H9 (cell line): ENCODE results near the gene MFGE8. TPM values are rescaled to one million over a fixed set of nuclear protein-coding genes. Genes with fewer than 3 reads are reported as not detected.

ENCODE experiments used
- DNase-seq: peaks from one replicate; pipeline ENCODE4 v3.0.0-alpha.2; 2017
- H2AFZ ChIP-seq: one replicate; pipeline ENCODE4 v1.6.1; 2013; ENCODE audit warnings: mild to moderate bottlenecking, low read length, control low read depth, moderate library complexity
- H2AK5ac ChIP-seq: 2 replicates; pipeline ENCODE4 v1.6.1; 2013; ENCODE audit warnings: low read length, control low read depth, mixed read lengths; ENCODE audit not compliant: insufficient read length
- H2BK120ac ChIP-seq: one replicate; pipeline ENCODE4 v1.6.1; 2013; ENCODE audit warnings: low read depth, mild to moderate bottlenecking, low read length, control low read depth, inconsistent platforms; ENCODE audit not compliant: poor library complexity, severe bottlenecking
- H2BK12ac ChIP-seq: 2 replicates; pipeline ENCODE4 v1.6.1; 2013; ENCODE audit warnings: low read length, control low read depth, mixed read lengths, low read depth; ENCODE audit not compliant: insufficient read length
- H2BK15ac ChIP-seq: 2 replicates; pipeline ENCODE4 v1.6.1; 2013; ENCODE audit warnings: low read depth, low read length, control low read depth
- H2BK20ac ChIP-seq: one replicate; pipeline ENCODE4 v1.6.1; 2013; ENCODE audit warnings: low read depth, mild to moderate bottlenecking, low read length, control low read depth, inconsistent platforms; ENCODE audit not compliant: poor library complexity, severe bottlenecking
- H2BK5ac ChIP-seq: 2 replicates; pipeline ENCODE4 v1.6.1; 2013; ENCODE audit warnings: low read length, control low read depth, mixed read lengths; ENCODE audit not compliant: insufficient read length
- H3K14ac ChIP-seq: 2 replicates; pipeline ENCODE4 v1.6.1; 2013; ENCODE audit warnings: low read length, control low read depth; ENCODE audit not compliant: insufficient read depth
- H3K18ac ChIP-seq: 2 replicates; pipeline ENCODE4 v1.6.1; 2013; ENCODE audit warnings: low read depth, mild to moderate bottlenecking, mixed read lengths, low read length, control low read depth; ENCODE audit not compliant: insufficient read length
- H3K23ac ChIP-seq: 2 replicates; pipeline ENCODE4 v1.6.1; 2013; ENCODE audit warnings: low read length, control low read depth, mixed read lengths, low read depth; ENCODE audit not compliant: insufficient read length
- H3K23me2 ChIP-seq: 2 replicates; pipeline ENCODE4 v1.6.1; 2013; ENCODE audit warnings: low read depth, mild to moderate bottlenecking, mixed read lengths, low read length, control low read depth; ENCODE audit not compliant: insufficient read length, poor library complexity, severe bottlenecking
- H3K27ac ChIP-seq: 2 replicates; pipeline ENCODE4 v1.5.1; 2013; ENCODE audit warnings: low read length, control low read depth, mixed read lengths, low read depth; ENCODE audit not compliant: insufficient read length
- H3K27me3 ChIP-seq: 2 replicates; pipeline ENCODE4 v1.6.1; 2013; ENCODE audit warnings: low read length, control low read depth, inconsistent platforms; ENCODE audit not compliant: insufficient read depth
- H3K4ac ChIP-seq: 2 replicates; pipeline ENCODE4 v1.6.1; 2013; ENCODE audit warnings: low read depth, mild to moderate bottlenecking, control low read depth, inconsistent platforms, low read length, moderate library complexity
- H3K4me1 ChIP-seq: 2 replicates; pipeline ENCODE4 v1.6.1; 2013; ENCODE audit warnings: low read length, control low read depth, inconsistent platforms; ENCODE audit not compliant: insufficient read depth
- H3K4me2 ChIP-seq: 2 replicates; pipeline ENCODE4 v1.6.1; 2013; ENCODE audit warnings: low read length, control low read depth, mixed read lengths; ENCODE audit not compliant: insufficient read length, insufficient read depth
- H3K56ac ChIP-seq: 2 replicates; pipeline ENCODE4 v1.6.1; 2013; ENCODE audit warnings: low read depth, mild to moderate bottlenecking, mixed read lengths, low read length, control low read depth; ENCODE audit not compliant: insufficient read length
- H3K79me1 ChIP-seq: 2 replicates; pipeline ENCODE4 v1.6.1; 2013; ENCODE audit warnings: low read depth, mild to moderate bottlenecking, moderate library complexity, low read length, control low read depth, inconsistent platforms; ENCODE audit not compliant: insufficient read depth, poor library complexity, severe bottlenecking
- H3K79me2 ChIP-seq: 2 replicates; pipeline ENCODE4 v1.6.1; 2013; ENCODE audit warnings: low read length, control low read depth, inconsistent platforms; ENCODE audit not compliant: insufficient read depth
- H3K9ac ChIP-seq: 2 replicates; pipeline ENCODE4 v1.6.1; 2013; ENCODE audit warnings: low read length, control low read depth, mixed read lengths; ENCODE audit not compliant: insufficient read length; ENCODE audit errors: extremely low read depth
- H3K9me3 ChIP-seq: one replicate; pipeline ENCODE4 v1.6.1; 2013; ENCODE audit warnings: low read depth, low read length, inconsistent platforms; ENCODE audit not compliant: control insufficient read depth
- H3T11ph ChIP-seq: one replicate; pipeline ENCODE4 v1.6.1; 2013; ENCODE audit warnings: mild to moderate bottlenecking, low read length, control low read depth, inconsistent platforms
- H4K20me1 ChIP-seq: one replicate; pipeline ENCODE4 v1.6.1; 2013; ENCODE audit not compliant: control insufficient read depth, insufficient read length, insufficient read depth
- H4K5ac ChIP-seq: 2 replicates; pipeline ENCODE4 v1.6.1; 2013; ENCODE audit warnings: low read depth, mild to moderate bottlenecking, mixed read lengths, low read length, control low read depth; ENCODE audit not compliant: insufficient read length
- H4K8ac ChIP-seq: replicated peaks from 2 replicates; pipeline ENCODE4 v1.6.1; 2013; ENCODE audit warnings: low read length, control low read depth, mixed read lengths, low read depth; ENCODE audit not compliant: insufficient read length
- H4K91ac ChIP-seq: 2 replicates; pipeline ENCODE4 v1.6.1; 2013; ENCODE audit warnings: low read depth, mild to moderate bottlenecking, moderate library complexity, mixed read lengths, low read length, control low read depth; ENCODE audit not compliant: insufficient read length
- H3K27ac Mint-ChIP-seq, 3 experiments: 2 replicates in 2 of 3; 3 replicates in 1 of 3; pipeline ENCODE4 v1.8.0; 2020 to 2021; ENCODE audit warnings: mixed read lengths in 3 of 3, mild to moderate bottlenecking in 1 of 3, moderate library complexity in 1 of 3
- H3K27me3 Mint-ChIP-seq: 2 replicates; pipeline ENCODE4 v1.8.0; 2021; ENCODE audit warnings: low read depth, mild to moderate bottlenecking, moderate library complexity, mixed read lengths
- H3K36me3 Mint-ChIP-seq, 3 experiments: 2 replicates in 2 of 3; 3 replicates in 1 of 3; pipeline ENCODE4 v1.8.0; 2020 to 2021; ENCODE audit warnings: low read depth in 3 of 3, mixed read lengths in 3 of 3; ENCODE audit not compliant: insufficient read depth in 1 of 3
- H3K4me1 Mint-ChIP-seq, 2 experiments: 2 replicates each; pipeline ENCODE4 v1.8.0; 2020; ENCODE audit warnings: mixed read lengths in 2 of 2
- H3K4me3 Mint-ChIP-seq, 2 experiments: 2 replicates in 1 of 2; 3 replicates in 1 of 2; pipeline ENCODE4 v1.8.0; 2020 to 2021; ENCODE audit warnings: mild to moderate bottlenecking in 2 of 2, mixed read lengths in 2 of 2, moderate library complexity in 1 of 2
- H3K9me3 Mint-ChIP-seq, 2 experiments: 2 replicates in 1 of 2; 3 replicates in 1 of 2; pipeline ENCODE4 v1.8.0; 2020; ENCODE audit warnings: mild to moderate bottlenecking in 2 of 2, mixed read lengths in 2 of 2, moderate library complexity in 1 of 2
- CTCF ChIP-seq: fragments of 200-600 bp; sonication (generic); conservative IDR thresholded peaks from 3 replicates; pipeline ENCODE4 v1.8.0; 2021; ENCODE audit warnings: antibody characterized with exemption, mild to moderate bottlenecking
- WGBS: extraction: QIAGEN DNeasy Blood & Tissue Kit; methylation state at CpG from one replicate; pipeline ENCODE4 v1.1.7; 2013; ENCODE audit warnings: missing lambda C conversion rate, low lambda C conversion rate, mixed read lengths; ENCODE audit not compliant: insufficient read length; ENCODE audit errors: extremely low coverage; 5-methylcytosine and 5-hydroxymethylcytosine counted together
- total RNA-seq: library from RNA; stranded (reverse); gene quantifications from 2 replicates; pipeline ENCODE4 v1.2.1, GENCODE V29; 2021

The MFGE8 gene
- total RNA-seq, 1 experiment from 2014 or later, result 653 TPM

GRCh38 chr15:88873786-88874185, 39.4 kb downstream of the MFGE8 start:
- no peaks in the 10 kb centered on the region; the same call in 1 of the 2 replicates for H3K4me1 ChIP-seq
- H3K23ac ChIP-seq, result no peak overlapping the region
- H3K56ac ChIP-seq, result no peak overlapping the region
- DNase-seq, result no peak
- H3K4ac ChIP-seq, result no peak overlapping the region
- H3K23me2 ChIP-seq, result no peaks in the 10 kb centered on the region
- no peak overlapping the region for H2BK12ac ChIP-seq
- no peak overlapping the region for H3K27ac ChIP-seq
- no peak for TF ChIP-seq CTCF
- Mint-ChIP-seq H3K9me3 (peaks cover 0 to 6% of the 10 kb centered on the region in 2 experiments; a peak in 3 of 5 replicates), H3K4me3 (no peak overlapping the region), H3K27ac (no peak overlapping the region; a peak in 2 of 7 replicates), H3K4me1 (peaks cover 9 to 11% of the 10 kb centered on the region in 2 experiments), H3K27me3 (peaks cover 13% of the 10 kb centered on the region), H3K36me3 (peaks cover 13 to 26% (median 14%) of the 10 kb centered on the region in 3 experiments; a peak in 6 of 7 replicates)
- no peak overlapping the region for H3T11ph ChIP-seq
- no peak overlapping the region for H3K9ac ChIP-seq
- no peaks in the 10 kb centered on the region for H3K79me2 ChIP-seq
- H2BK120ac ChIP-seq, result no peak overlapping the region
- H2BK15ac ChIP-seq, result no peak overlapping the region
- WGBS, result no CpG with 5 or more reads among the region's 13 CpGs
- no peak overlapping the region for H2BK5ac ChIP-seq
- H4K5ac ChIP-seq, result no peak overlapping the region
- H2BK20ac ChIP-seq, result no peak overlapping the region
- H4K20me1 ChIP-seq, result peaks cover 2% of the 10 kb centered on the region
- no peaks in the 10 kb centered on the region for H3K27me3 ChIP-seq
- H3K79me1 ChIP-seq, result no peaks in the 10 kb centered on the region
- no peak overlapping the region for H3K4me2 ChIP-seq
- no peaks in the 10 kb centered on the region for H3K9me3 ChIP-seq
- no peak overlapping the region for H3K14ac ChIP-seq
- no peak overlapping the region for H2AK5ac ChIP-seq
- no peak overlapping the region for H4K8ac ChIP-seq
- no peak overlapping the region for H3K18ac ChIP-seq
- H4K91ac ChIP-seq, result no peak overlapping the region
- no peak overlapping the region for H2AFZ ChIP-seq
